ENCODE results near the gene ATP8A1.

ATP8A1 gene

DNA sequence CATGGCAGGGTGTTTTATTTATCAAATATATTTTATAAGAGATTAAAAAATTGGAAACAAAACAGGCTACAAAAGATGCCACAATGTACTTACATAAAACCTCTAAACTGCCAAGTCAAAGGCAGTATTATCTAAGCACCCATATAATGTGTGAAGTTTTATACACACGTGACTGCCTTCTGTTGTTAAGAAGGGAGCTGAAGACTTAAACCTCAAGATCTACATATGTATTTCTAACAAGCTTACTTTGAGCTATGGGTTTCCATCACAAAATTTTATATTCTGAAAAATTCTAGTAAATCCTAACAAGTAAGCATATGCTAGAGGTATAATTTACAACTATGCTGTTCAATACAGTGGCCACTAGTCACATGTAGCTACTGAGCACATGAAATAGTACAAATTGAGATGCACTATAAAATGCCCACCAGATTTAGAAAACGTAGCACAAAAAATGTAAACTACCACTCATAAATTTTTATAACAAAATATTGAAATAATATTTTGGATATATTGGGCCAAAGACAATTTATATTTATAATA is 9.8 kb downstream of the ATP8A1 start:
- DNase-seq, result no peak

DNA sequence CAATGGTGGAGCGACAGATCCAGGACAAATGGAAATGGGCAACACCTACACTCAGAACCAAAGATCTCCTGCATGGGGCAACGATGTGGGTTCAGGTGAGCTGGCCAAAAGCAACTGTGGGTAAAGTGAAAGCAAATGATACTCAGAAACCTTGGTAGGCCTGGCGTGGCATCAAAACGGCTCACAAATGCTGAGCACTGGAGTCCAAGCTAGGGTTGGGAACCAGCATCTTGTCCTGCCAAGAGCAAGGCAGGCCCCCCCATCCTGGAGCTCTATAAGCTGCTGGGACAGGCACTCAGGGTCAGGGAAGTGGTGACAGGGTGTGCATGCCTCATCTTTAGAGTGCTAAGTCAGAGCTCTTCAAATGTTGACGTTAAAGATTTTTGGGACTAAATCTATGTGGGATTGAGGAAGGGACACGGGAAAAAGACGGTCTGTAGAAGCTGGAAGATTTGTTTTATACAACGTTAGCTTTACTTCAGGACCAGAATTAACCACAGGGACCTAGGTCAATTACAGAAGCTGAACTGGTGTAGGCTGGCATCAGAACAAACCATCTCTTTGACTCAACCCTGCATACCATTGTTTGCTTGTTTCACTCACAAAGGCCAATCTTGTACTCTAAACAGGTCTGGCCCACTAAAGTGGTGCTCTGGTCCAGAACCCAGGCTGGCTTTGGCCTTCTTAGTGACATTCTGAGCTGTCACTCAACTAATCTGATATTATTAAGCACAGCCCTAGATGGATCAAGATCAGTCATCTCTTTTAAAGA is 10.7 kb downstream of the ATP8A1 start:
- no peak for DNase-seq

DNA sequence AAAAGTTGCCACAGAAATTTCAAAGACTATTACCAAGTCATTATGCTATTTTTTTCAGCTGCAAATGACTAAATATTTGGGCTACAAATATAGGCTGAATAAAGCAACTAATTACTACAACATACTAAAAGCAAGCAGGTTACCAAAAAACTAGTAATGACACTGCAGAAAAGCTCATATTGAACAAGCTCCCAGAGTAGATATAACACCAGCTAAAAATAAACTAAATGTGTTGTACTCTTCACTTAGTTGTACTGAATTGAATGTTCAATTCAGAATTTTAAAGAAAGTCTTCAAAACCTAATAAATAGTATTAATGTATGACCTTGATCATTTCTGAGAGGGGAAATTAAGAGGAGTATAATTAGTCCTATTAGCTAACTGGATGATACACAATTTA is 12.0 kb downstream of the ATP8A1 start:
- no peak for DNase-seq

DNA sequence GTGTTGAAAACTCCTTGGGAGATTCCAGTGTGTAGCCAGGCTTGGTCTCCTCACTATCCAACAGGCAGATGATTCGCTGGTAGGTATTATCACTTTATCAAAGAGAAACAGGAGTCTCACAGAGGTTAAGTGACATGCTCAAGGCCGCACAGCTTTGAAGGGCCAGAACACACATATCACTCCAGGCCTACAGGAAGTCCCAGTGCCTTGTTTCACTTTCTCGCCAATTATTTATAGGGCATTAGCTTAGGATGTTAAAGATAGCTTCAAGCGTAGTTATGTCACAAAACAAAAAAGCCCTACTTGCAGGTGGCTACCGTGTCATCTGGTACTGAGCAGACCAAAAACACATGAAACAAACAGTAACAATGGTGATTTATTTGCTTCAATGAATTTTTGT is 13.2 kb downstream of the ATP8A1 start:
- DNase-seq, result no peak

DNA sequence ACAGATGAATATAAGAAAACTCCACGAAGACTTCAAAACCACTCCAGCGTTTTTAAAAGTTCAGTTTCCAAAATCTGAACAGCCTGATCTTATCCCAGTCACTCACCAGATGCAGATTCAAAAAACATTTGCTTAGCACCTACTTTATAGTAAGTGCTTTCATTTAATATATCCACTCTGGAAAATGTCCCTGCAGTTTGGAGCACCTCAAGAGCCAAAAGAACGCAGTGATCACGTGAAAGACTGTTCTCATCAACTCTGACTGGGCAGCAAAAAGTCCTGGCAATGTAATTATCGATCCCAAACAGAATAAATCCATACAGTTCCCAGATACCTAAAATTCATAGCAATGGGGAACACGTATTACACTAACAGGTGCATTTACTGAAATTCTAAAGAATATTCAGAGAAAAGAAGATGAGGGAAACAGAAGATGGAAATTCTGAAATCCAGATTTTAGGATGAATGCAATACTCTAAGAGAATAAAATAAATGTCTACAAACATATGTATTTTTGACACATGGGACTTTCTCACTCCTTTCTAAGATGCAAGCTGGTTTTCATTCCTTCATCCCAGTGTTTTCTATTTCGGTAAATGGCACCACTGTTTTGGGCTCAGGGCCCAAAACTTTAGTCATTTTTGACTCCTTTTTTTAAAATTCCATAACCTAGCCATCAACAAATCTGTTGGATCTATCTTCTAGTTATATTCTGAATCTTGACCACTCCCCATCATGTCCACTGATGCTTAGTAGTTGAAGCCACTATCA is 13.9 kb downstream of the ATP8A1 start:
- no peak for DNase-seq

DNA sequence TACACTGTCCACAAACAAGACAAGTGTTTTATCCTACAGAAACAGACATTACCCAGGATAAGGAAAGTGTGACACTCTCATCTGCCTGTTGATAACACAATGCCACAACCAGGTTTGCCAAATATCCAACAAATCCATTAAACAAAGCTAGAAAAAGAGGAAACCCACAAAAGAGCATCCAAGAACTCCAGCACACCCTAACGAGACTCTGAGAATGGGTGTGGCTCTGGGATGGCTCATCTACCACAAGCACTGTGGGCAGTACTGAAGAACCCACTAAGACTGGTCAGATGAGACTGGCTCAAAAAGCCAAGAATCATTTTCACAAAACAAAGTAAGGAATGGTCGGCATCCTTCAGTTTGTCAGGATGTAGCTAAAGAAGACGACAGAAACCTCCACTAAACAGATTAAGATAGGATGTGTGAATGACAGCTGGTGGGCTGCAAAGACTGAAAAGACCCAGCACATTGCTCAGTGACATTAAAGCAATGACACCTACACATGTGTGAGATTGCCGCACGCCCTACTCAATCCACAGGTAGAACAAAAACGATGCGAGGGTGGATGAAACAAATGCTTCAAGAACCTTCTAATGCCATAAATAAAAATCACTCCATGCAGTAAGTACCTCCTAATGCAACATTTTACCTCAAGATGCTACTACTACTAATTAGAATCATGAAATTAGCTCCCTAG is 14.7 kb downstream of the ATP8A1 start:
- DNase-seq, result no peak

DNA sequence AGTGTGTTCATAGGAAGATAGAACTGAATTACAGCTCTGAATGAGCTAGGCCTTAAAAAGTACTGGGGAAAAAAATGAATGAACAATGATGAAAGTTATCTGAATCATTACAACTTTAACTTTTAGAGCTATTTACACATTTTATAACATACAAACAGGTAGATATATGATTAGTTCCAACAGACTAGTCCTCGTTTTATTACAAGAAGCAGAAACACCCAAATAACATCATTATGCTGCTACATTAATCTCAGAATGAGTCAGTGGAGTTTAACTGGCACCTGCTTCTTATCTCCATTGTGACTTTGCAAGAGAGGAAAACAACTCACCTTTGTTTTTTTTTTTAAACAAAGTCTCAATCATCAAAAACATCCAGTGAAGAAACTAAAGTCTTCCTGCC is 15.2 kb downstream of the ATP8A1 start:
- DNase-seq, result no peak

DNA sequence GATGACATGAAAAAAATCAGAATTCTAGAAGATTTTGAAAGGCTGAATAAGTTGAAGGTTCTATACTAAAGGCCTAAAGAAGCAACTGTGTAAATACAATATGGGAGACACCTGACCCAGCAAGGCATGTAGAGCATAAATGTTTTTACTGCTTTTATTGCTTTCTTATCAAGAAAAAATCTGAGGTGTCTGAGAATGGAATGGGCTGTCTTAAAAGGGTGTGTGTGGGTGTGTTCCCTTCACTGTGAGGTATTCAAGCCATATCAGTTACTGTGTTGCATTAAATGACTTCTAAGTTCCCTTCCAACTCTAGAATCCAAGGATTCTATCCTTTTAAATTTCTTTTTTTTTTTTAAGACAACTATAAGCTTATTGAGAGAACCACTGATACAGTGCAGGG is 15.7 kb downstream of the ATP8A1 start:
- no peak for DNase-seq

DNA sequence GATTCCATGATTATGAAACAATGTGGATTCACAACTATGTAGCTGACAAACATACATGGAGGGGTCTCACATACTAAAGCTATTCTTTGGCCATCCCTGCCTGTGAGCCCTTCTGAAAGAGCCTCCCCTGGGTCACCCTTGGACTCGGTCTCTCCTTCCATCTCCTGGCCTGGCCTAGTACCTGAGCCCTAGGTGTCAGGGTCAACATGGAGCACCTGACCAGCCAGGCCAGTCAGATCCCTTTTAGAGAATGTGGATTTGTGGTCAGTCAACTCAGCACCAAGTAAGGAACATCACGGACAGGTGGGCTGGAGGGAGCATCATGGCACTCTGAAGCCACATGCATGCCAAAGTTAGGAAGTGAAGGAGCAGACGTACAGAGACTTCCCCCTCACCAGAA is 16.3 kb downstream of the ATP8A1 start:
- DNase-seq, result no peak

DNA sequence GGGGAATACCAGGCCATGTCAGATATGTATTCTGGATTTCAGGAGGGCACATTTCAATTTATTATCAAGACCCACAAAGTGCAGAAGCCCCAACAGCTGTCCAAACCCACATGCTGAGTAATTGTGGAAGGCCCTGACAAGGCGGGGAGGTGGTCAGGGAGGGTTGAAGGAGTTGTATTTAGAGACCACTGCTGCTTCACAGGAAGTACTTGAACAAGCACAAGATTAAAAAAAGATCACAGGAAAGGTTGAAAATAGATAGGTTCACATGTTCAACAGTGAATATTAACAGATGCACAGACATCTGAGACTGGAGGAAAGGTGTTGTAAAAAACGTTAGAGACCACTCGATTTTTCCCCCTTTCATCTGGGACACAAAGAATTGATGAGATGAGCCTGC is 17.9 kb downstream of the ATP8A1 start:
- no peak for DNase-seq

DNA sequence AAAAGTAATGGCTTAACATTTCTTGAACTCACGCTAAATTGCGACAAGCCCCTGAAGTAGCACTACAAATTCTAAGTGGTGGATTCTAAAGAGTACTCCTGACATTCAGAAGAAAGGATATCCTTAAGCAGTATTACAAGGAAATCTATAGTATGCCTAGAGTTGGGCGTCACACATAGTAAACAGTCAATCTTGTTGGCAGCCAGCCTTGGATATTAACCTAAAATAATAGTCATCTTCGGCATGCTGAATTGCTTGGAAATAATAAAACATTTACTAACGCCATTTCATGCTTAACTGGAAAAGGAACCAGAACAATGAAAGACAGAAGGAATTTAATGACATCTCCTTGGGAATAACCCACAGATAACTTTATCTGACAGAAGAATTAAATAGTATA is 18.6 kb downstream of the ATP8A1 start:
- DNase-seq, result no peak

DNA sequence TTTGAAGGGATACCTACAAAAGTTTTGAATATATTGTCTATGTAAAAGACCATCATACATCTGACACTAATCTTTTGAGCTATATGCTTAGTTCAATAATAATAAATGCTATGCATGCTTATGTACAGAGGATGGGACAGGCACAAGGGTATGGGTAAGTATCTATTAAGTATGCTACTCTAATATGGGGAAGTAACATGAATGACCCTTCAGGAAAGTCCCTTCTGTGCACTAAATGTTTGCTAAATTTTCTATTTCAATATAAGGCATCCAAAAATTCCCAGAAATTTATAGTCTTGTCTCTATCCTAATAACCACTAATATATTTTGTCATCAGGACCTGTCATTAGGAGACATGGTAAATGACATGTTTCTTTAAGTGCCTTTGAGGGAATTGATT is 19.0 kb downstream of the ATP8A1 start:
- no peak for DNase-seq

DNA sequence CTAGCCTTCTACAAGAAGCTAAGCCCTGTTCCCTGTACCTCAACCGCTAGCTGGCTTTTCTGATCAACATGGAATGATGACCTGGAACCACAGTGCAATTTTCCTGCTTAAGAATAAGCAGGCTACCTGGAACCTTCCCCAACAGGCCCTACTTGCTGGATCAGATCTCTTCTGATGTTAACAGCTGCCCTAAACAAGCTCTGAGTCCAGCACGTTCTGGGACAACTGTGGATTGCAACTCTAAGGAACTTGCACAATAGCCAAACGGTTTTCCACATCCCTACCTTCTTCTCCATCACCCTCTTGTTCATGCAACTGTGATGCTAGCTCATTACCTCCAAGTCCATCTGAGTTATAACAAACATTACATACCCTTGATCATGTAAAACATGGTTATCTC is 19.8 kb downstream of the ATP8A1 start:
- DNase-seq, result no peak

DNA sequence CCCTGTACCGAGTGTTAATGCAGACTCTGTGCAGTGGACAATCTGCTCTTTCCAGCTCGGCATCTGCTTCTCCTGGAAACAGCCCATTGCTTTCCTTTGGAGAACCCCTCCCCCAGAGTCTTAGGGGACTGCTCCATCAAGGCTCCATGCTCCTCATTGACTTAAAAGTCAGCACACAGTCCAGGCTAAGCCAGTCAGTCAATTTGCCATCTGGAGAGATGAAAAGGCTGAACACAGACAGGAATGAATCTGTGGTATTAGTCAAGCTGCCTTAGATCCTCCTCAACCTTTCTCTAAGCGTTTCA is 20.3 kb downstream of the ATP8A1 start:
- DNase-seq, result no peak

DNA sequence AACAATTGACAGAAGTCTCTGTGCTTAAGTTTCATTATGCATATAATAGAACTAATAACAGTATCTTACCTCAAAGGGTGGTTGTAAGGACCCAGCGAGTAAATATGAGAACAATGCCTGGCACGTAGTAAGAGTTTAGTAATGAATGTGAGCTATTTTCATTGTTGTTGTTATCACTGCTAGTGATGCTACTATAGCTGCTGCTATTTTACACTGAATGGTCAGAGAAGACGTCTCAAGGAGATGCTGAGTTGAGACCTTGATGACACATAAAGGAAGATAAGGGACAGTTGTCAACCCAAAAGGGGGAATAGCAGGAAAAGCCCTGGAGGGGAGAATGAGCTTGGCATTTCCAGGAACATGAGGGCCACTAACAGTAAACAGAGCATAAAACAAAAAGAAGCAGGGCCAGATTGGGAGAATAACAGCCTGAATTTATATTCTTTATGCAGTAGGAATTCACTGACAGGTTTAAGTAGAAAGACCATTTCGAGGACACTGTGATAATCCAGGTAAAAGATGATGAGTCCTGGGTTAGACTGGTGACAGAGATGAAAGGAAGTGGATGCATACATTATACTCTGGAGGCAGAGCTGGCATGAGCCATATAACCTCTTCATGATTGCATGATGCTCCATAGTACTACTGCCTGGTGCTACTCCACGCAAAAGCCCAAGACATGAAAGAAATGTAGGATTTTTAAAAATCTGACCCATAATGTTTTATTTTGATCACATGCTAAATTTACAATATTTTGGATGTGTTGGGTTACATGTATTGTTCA is 23.1 kb downstream of the ATP8A1 start:
- no peak for DNase-seq

DNA sequence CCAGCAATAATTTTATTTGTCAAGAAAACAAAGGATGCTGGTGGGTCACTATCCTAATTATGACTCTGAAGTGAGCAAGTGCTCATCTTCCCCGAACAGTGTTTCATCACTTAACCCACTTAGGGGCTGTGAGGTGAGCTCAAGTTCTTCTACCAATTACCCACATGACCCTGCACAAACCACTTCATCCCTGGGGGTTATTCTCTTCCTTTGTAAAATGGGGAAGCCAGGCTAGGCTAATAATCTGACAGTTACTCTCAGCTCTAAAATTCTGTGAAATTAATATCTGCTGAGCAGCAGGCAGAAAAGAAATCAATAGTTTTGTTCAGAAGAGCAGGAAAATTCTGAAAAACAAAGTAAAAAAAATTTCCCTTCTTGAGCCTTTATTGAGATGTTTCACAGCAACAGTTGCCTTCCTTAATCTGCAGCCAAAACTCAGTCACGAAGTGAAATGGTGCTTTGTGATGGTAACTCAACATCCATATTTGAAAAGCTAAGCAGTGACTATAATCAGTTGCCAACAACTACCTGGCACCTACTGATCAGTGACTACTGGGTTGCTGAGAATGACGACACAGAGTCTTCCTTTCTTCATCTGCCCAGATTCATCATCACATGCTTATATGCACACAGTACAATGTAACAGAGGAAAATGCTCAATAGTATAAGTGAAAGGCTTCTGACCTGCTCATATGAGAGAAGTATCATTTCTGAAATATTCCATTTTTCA is 24.1 kb downstream of the ATP8A1 start:
- no peak for DNase-seq

DNA sequence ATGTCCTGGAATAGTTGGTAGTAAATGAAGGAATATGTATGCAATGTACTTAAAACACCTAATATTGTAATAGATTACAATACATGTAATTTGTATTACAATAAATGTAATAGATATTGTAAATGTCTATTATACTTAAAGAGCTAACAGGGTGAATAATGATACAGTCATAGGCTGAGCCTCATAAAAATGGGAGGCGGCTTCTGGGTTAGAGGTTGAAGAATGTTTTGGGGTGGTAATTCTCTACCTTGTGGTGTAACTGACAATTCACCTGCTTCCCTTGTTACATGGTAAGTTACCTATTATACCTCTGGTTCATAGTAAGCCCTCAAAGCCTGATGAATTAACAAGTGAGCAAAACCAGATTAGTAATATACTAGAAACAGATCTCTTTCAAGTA is 26.0 kb downstream of the ATP8A1 start:
- no peak for DNase-seq

DNA sequence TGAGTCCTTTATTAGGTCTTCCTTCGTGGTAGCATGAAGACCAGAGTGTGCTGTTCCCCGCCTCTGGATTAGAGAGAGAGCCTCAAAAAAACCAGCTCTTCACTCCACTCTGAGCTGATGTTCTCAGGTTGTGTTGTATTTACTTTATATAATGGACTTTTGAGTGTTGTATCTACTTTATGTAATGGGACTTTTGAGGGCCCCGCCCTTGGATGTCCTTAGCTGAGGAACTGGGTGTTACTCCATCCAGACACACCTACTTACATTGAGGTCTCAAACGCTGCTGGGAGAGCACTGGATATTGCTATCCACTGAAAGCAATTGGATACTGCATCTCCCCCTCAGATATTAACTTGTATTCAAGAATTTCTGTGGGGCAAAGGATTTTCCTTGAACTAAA is 28.2 kb downstream of the ATP8A1 start:
- DNase-seq, result no peak

DNA sequence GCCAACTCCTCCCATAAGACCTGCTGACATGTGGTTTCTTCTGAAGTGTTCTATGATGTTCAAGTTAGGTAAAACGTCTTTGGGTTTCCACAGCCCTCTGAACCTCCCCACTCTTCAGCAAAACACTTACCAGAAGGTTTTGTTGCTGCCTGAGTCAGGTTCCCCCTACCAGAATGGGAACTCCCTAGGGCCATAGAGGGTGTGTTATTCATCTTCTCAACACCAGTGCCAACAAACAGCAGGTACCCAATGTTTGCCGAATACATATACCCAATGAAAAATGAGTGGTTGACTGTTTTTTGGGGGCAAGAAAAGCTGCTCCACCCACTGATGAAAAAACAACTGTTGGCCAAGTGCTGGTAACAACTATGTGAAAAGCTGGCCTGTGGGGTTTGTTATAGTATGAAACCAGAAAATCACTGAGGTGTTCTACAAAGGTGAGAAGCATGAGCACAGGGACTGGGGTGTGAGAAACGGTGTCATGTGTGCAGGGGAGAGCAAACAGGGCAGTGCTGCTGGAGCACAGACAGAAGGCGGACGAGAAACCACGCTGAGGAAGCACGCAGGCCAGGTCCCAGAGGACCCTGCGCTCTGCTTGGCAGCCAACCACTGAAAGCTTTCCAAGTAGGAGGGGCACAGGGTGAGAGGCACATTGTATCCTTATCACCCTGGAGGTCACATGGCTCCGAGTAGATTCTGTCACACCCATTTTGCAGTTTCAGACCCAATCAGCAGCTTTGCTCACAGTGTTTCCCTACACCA is 28.8 kb downstream of the ATP8A1 start:
- no peak for DNase-seq

DNA sequence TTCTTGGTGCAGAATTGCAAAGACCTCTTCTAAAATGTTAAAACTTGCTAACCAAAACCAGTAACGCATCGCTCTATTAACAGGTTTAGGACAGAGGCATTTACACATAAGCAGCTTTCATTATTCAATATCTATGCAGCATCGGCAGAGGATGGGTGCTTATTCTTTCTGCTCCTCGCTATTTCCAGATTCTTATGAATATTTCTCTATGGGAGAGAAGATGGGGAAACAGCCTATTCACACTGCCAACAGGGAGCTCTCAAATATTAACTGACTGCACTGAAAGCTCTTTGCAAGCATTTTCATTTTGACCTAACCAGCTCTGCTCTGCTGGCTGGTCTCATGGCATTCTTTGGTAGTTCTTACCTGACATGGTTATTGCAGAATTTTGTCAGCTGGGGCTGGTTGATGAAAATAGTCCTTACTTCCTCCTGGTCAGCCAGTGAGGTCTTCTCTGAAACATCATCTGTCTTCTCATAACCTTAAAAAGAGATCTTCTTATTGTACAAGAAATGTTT is 30.2 kb downstream of the ATP8A1 start:
- no peak for DNase-seq

DNA sequence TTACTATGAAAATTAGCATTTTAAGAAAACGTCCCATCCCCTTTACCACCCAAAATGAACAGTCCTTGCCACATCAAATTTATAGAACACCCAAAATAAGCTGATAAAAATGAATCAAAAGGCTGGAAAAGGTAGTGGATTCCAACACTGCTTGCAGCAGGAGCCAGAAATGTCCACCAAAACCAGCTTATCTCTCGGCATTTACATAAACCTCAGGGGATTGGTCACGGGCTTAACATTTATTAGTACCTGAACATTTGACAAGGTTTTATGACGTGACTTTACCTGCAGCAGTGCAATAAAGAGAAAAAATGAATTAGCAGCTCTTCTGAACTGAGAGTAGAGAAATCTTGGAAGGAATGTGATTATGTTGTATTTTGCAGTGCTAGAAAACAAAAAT is 31.6 kb downstream of the ATP8A1 start:
- no peak for DNase-seq
